ENCODE measurements around the gene RWDD4. TPM values are rescaled to one million over a fixed set of nuclear protein-coding genes. Genes with fewer than 3 reads are reported as not detected.

The RWDD4 gene
- total RNA-seq, 1 donor from 2014 or later: 19.4 TPM

DNA sequence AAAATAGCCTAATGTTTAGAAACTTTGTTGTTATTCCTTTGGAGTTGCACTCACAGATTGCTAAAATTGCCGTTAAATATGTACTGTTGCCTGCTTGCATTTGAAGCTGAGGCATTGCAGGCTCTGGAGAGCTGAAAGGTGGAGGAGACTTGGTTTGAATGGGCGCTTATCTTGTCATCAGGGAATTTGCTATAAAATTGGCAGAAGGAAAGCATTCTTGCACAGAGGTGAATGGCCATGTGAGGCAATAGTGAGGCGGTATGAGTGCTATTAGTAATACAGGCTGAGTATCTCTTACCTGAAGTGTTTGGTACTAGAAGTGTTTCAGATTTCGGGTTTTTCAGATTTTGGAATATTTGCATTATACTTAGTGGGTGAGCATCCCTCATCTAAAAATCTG is 41.4 kb upstream of the RWDD4 start:
- Histone ChIP-seq H3K4me1 (ENCODE audit: insufficient read depth, low read length) (no peaks in the 10 kb centered on the region), H3K4me3 (ENCODE audit: insufficient read depth, low read depth, low read length) (no peak overlapping the region), H2AFZ (ENCODE audit: low read depth, low read length) (no peak overlapping the region), H3K79me2 (ENCODE audit: insufficient read depth, low read length) (no peaks in the 10 kb centered on the region), H3K36me3 (ENCODE audit: insufficient read depth, low read length) (peaks cover 62% of the 10 kb centered on the region), H3K9me3 (ENCODE audit: insufficient read depth, low read depth, low read length) (no peaks in the 10 kb centered on the region), H4K20me1 (ENCODE audit: insufficient read depth, low read length) (no peaks in the 10 kb centered on the region), H3K9ac (ENCODE audit: low read length) (no peak overlapping the region), H3K27me3 (ENCODE audit: insufficient read depth, low read length) (no peaks in the 10 kb centered on the region), H3K4me2 (ENCODE audit: low read length) (no peak overlapping the region), H3K27ac (ENCODE audit: low read depth, low read length) (no peak overlapping the region)
- no peak overlapping the region for H3K27ac Mint-ChIP-seq (ENCODE audit: unreplicated experiment)
- peaks cover 22% of the 10 kb centered on the region for H3K36me3 Mint-ChIP-seq (ENCODE audit: low read depth, unreplicated experiment)
- no peaks in the 10 kb centered on the region for H3K4me1 Mint-ChIP-seq (ENCODE audit: low read depth, unreplicated experiment)
- H3K9me3 Mint-ChIP-seq (ENCODE audit: unreplicated experiment): no peaks in the 10 kb centered on the region
- no peak for FAIRE-seq
- H3K27me3 Mint-ChIP-seq (ENCODE audit: low read depth, unreplicated experiment): no peaks in the 10 kb centered on the region
- no peak overlapping the region for H3K4me3 Mint-ChIP-seq (ENCODE audit: unreplicated experiment)
- no peak for TF ChIP-seq EZH2 (IDR thresholded peaks at IDR 0.05; ENCODE audit: insufficient read depth, low read length)
- TF ChIP-seq, protein P1, sequence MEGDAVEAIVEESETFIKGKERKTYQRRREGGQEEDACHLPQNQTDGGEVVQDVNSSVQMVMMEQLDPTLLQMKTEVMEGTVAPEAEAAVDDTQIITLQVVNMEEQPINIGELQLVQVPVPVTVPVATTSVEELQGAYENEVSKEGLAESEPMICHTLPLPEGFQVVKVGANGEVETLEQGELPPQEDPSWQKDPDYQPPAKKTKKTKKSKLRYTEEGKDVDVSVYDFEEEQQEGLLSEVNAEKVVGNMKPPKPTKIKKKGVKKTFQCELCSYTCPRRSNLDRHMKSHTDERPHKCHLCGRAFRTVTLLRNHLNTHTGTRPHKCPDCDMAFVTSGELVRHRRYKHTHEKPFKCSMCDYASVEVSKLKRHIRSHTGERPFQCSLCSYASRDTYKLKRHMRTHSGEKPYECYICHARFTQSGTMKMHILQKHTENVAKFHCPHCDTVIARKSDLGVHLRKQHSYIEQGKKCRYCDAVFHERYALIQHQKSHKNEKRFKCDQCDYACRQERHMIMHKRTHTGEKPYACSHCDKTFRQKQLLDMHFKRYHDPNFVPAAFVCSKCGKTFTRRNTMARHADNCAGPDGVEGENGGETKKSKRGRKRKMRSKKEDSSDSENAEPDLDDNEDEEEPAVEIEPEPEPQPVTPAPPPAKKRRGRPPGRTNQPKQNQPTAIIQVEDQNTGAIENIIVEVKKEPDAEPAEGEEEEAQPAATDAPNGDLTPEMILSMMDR (IDR thresholded peaks at IDR 0.05; ENCODE audit: insufficient read depth, low read depth, low read length): no peak
- DNase-seq (ENCODE audit: low read depth): no peak

DNA sequence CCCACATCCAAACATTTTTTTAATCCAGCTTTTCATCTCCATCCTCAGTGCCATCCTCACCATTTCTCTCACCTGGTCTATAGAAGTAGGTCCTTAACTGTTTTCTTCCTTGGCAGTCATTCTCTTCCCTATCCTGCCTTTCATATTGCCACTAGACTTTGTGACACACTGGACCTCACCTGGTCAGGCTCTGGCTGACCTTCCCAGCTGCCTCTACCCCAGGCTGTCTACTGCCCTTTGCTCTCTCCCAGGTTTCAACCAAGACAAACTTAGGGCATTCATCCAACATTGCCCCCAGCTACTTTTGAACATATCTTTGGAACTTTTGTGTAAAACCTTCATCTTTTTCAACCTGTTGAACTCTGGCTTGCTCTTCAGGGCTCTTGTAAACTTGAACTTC is 39.9 kb upstream of the RWDD4 start:
- no peak overlapping the region for H3K4me2 ChIP-seq (ENCODE audit: low read length)
- H4K20me1 ChIP-seq (ENCODE audit: insufficient read depth, low read length): no peaks in the 10 kb centered on the region
- DNase-seq (ENCODE audit: low read depth) (no peak), FAIRE-seq (no peak)
- H3K36me3 Mint-ChIP-seq (ENCODE audit: low read depth, unreplicated experiment): peaks cover 19% of the 10 kb centered on the region
- H3K9me3 Mint-ChIP-seq (ENCODE audit: unreplicated experiment): no peaks in the 10 kb centered on the region
- TF ChIP-seq, protein P1 (IDR thresholded peaks at IDR 0.05; ENCODE audit: insufficient read depth, low read depth, low read length): no peak
- TF ChIP-seq EZH2 (IDR thresholded peaks at IDR 0.05; ENCODE audit: insufficient read depth, low read length): no peak
- no peak overlapping the region for H3K27ac ChIP-seq (ENCODE audit: low read depth, low read length)
- H3K79me2 ChIP-seq (ENCODE audit: insufficient read depth, low read length): no peaks in the 10 kb centered on the region
- H3K4me3 ChIP-seq (ENCODE audit: insufficient read depth, low read depth, low read length): no peak overlapping the region
- H3K9me3 ChIP-seq (ENCODE audit: insufficient read depth, low read depth, low read length): no peaks in the 10 kb centered on the region
- H3K9ac ChIP-seq (ENCODE audit: low read length): no peak overlapping the region
- no peak overlapping the region for H3K4me3 Mint-ChIP-seq (ENCODE audit: unreplicated experiment)
- no peak overlapping the region for H2AFZ ChIP-seq (ENCODE audit: low read depth, low read length)
- H3K27ac Mint-ChIP-seq (ENCODE audit: unreplicated experiment): no peak overlapping the region
- H3K27me3 ChIP-seq (ENCODE audit: insufficient read depth, low read length): no peaks in the 10 kb centered on the region
- no peaks in the 10 kb centered on the region for H3K27me3 Mint-ChIP-seq (ENCODE audit: low read depth, unreplicated experiment)
- H3K4me1 ChIP-seq (ENCODE audit: insufficient read depth, low read length): no peaks in the 10 kb centered on the region
- H3K4me1 Mint-ChIP-seq (ENCODE audit: low read depth, unreplicated experiment): no peaks in the 10 kb centered on the region
- H3K36me3 ChIP-seq (ENCODE audit: insufficient read depth, low read length): peaks cover 59% of the 10 kb centered on the region

DNA sequence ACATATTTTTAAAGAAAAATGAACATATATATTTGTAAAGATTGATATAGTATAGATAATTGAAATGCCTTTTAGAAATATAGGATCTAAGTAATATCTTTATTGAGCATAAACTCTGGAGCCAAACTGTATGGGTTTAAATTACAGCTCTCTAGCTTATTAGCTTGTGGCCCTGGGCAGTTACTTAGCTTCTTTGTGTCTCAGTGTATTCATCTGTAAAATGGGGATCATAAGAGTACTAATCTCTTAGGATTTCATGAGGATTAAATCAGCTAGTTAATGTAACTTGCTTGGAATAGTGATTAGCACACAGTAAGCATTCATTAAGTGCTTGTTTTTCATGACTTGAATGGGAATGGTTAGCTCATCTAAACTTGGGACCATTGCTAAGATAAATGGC is 32.9 kb upstream of the RWDD4 start:
- Mint-ChIP-seq H3K4me1 (ENCODE audit: low read depth, unreplicated experiment) (no peaks in the 10 kb centered on the region), H3K27ac (ENCODE audit: unreplicated experiment) (no peak overlapping the region), H3K36me3 (ENCODE audit: low read depth, unreplicated experiment) (peaks cover 7% of the 10 kb centered on the region), H3K27me3 (ENCODE audit: low read depth, unreplicated experiment) (no peaks in the 10 kb centered on the region), H3K4me3 (ENCODE audit: unreplicated experiment) (no peak overlapping the region), H3K9me3 (ENCODE audit: unreplicated experiment) (no peaks in the 10 kb centered on the region)
- H3K9ac ChIP-seq (ENCODE audit: low read length): no peak overlapping the region
- no peak overlapping the region for H2AFZ ChIP-seq (ENCODE audit: low read depth, low read length)
- H3K4me2 ChIP-seq (ENCODE audit: low read length): no peak overlapping the region
- DNase-seq (ENCODE audit: low read depth): no peak
- H3K4me1 ChIP-seq (ENCODE audit: insufficient read depth, low read length): no peaks in the 10 kb centered on the region
- no peaks in the 10 kb centered on the region for H4K20me1 ChIP-seq (ENCODE audit: insufficient read depth, low read length)
- no peaks in the 10 kb centered on the region for H3K79me2 ChIP-seq (ENCODE audit: insufficient read depth, low read length)
- no peak overlapping the region for H3K4me3 ChIP-seq (ENCODE audit: insufficient read depth, low read depth, low read length)
- no peak for FAIRE-seq
- H3K9me3 ChIP-seq (ENCODE audit: insufficient read depth, low read depth, low read length): no peaks in the 10 kb centered on the region
- peaks cover 46% of the 10 kb centered on the region for H3K36me3 ChIP-seq (ENCODE audit: insufficient read depth, low read length)
- no peaks in the 10 kb centered on the region for H3K27me3 ChIP-seq (ENCODE audit: insufficient read depth, low read length)
- TF ChIP-seq, protein P1 (IDR thresholded peaks at IDR 0.05; ENCODE audit: insufficient read depth, low read depth, low read length): no peak
- TF ChIP-seq EZH2 (IDR thresholded peaks at IDR 0.05; ENCODE audit: insufficient read depth, low read length): no peak
- H3K27ac ChIP-seq (ENCODE audit: low read depth, low read length): no peak overlapping the region
